HUES48 (cell line): ENCODE measurements around the gene ITIH3.

ENCODE experiments used
- H3K27ac ChIP-seq: one replicate; pipeline ENCODE4 v1.7.0; 2013; ENCODE audit warnings: low read depth, low read length, inconsistent platforms
- H3K27me3 ChIP-seq: 2 replicates; pipeline ENCODE4 v1.6.1; 2013; ENCODE audit warnings: mild to moderate bottlenecking, low read length; ENCODE audit not compliant: control insufficient read depth, insufficient read depth
- H3K36me3 ChIP-seq: 2 replicates; pipeline ENCODE4 v1.6.1; 2013; ENCODE audit warnings: low read length; ENCODE audit not compliant: control insufficient read depth, insufficient read depth
- H3K4me1 ChIP-seq: 2 replicates; pipeline ENCODE4 v1.6.1; 2013; ENCODE audit warnings: mild to moderate bottlenecking, low read length; ENCODE audit not compliant: control insufficient read depth, insufficient read depth
- H3K4me3 ChIP-seq: 2 replicates; pipeline ENCODE4 v1.5.1; 2013; ENCODE audit warnings: mild to moderate bottlenecking, low read depth, low read length
- H3K9ac ChIP-seq: 2 replicates; pipeline ENCODE4 v1.6.1; 2013; ENCODE audit warnings: mild to moderate bottlenecking, low read depth, low read length, moderate library complexity
- H3K9me3 ChIP-seq: 2 replicates; pipeline ENCODE4 v1.6.1; 2013; ENCODE audit warnings: low read length; ENCODE audit not compliant: control insufficient read depth, insufficient read depth

Gene ITIH3

DNA sequence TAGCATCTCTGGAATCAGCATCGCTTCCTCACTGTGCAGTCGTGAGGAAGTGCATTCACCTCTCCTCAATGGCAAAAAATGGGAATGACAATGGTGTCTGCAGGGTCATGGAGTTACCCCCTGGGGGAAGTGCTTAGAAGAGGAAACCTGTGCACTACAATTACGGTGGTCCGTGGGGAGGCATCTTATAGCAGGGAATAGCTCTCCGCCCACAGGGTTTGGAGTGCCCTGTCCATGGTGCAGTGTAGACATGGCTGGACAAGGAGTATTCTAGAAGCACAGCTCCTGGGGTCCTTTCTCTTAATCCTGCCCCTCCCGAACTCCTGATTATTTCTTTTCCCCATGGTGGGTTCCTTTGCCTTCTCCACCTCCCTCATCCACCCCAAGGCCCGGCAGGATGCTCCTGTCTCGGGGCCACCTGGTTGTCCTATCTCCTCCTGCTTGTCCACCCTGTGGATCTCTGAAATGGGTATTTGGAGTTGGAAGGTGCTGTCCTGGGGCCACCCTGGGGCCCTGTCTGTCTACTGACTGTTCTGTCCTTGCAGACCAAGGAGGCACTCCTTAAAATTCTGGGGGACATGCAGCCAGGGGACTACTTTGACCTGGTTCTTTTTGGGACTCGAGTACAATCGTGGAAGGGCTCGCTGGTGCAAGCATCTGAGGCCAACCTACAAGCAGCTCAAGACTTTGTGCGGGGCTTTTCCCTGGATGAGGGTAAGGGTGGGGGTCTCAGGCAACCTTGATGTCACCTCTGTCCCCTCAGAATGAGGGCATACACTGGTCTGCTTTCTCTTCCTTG lies 12.0 kb upstream of the ITIH3 start:
- Histone ChIP-seq H3K27me3 (no peaks in the 10 kb centered on the region), H3K9me3 (no peaks in the 10 kb centered on the region), H3K4me3 (no peak overlapping the region), H3K27ac (no peak overlapping the region), H3K36me3 (no peaks in the 10 kb centered on the region), H3K9ac (no peak overlapping the region), H3K4me1 (no peaks in the 10 kb centered on the region)

DNA sequence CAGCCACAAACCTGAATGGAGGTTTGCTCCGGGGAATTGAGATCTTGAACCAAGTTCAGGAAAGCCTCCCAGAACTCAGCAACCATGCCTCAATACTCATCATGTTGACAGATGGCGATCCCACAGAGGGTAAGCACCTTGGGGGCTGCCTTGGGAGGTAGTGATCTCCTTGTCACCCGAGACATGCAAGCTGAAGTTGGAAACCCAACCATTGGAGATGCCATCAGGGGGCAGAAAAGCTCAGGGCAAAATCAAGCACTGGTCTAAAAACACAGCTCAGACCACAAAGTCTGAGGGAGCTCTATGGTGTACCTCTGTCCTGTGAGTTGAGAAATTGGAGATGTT lies 11.4 kb upstream of the ITIH3 start:
- Histone ChIP-seq H3K36me3 (no peaks in the 10 kb centered on the region), H3K27me3 (no peaks in the 10 kb centered on the region), H3K4me1 (no peaks in the 10 kb centered on the region), H3K27ac (no peak overlapping the region), H3K9me3 (no peaks in the 10 kb centered on the region), H3K9ac (no peak overlapping the region), H3K4me3 (no peak overlapping the region)

DNA sequence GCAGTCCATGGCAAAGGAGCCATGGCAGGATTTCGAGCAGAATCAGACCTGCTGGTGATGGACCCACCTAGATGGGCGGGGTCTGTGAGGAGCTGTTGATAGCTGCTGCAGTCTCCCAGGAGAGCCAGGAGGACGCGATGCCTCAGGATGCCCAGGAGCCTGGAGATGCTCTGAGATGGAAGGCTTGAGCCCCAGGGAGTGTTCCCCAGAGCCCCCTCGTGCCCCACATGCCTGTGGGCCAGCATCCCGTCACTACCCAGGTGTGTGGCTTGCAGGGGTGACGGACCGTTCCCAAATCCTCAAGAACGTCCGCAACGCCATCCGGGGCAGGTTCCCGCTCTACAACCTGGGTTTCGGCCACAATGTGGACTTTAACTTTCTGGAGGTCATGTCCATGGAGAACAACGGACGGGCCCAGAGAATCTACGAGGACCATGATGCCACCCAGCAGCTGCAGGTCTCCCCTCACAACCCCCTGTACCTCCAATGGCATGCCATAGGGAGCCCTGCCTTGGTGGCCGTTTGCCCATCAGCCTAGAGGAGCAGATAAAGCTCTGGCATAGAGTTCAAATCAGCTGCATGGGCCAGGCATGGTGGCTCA lies 10.5 kb upstream of the ITIH3 start:
- no peak overlapping the region for H3K4me3 ChIP-seq
- no peaks in the 10 kb centered on the region for H3K9me3 ChIP-seq
- no peak overlapping the region for H3K27ac ChIP-seq
- H3K27me3 ChIP-seq = no peaks in the 10 kb centered on the region
- no peak overlapping the region for H3K9ac ChIP-seq
- H3K4me1 ChIP-seq = no peaks in the 10 kb centered on the region
- no peaks in the 10 kb centered on the region for H3K36me3 ChIP-seq

GRCh38 chr3:52784931-52785590 lies 9.5 kb upstream of the ITIH3 start:
- no peaks in the 10 kb centered on the region for H3K9me3 ChIP-seq
- no peaks in the 10 kb centered on the region for H3K27me3 ChIP-seq
- no peak overlapping the region for H3K27ac ChIP-seq
- H3K9ac ChIP-seq = no peak overlapping the region
- H3K36me3 ChIP-seq = no peaks in the 10 kb centered on the region
- no peaks in the 10 kb centered on the region for H3K4me1 ChIP-seq
- H3K4me3 ChIP-seq = no peak overlapping the region

- H3K27ac ChIP-seq = no peak overlapping the region
- H3K9ac ChIP-seq = no peak overlapping the region
- no peaks in the 10 kb centered on the region for H3K36me3 ChIP-seq
- no peaks in the 10 kb centered on the region for H3K4me1 ChIP-seq
- no peak overlapping the region for H3K4me3 ChIP-seq
- no peaks in the 10 kb centered on the region for H3K9me3 ChIP-seq
- H3K27me3 ChIP-seq = no peaks in the 10 kb centered on the region
Observed at GRCh38 chr3:52786330-52787215, 8.0 kb upstream of the ITIH3 start.

GRCh38 chr3:52787246-52787645 lies 7.3 kb upstream of the ITIH3 start:
- Histone ChIP-seq H3K27me3 (no peaks in the 10 kb centered on the region), H3K36me3 (no peaks in the 10 kb centered on the region), H3K9me3 (no peaks in the 10 kb centered on the region), H3K27ac (no peak overlapping the region), H3K4me3 (no peak overlapping the region), H3K4me1 (no peaks in the 10 kb centered on the region), H3K9ac (no peak overlapping the region)

- no peaks in the 10 kb centered on the region for H3K9me3 ChIP-seq
- H3K4me3 ChIP-seq = no peak overlapping the region
- no peak overlapping the region for H3K27ac ChIP-seq
- no peaks in the 10 kb centered on the region for H3K27me3 ChIP-seq
- H3K36me3 ChIP-seq = no peaks in the 10 kb centered on the region
- no peak overlapping the region for H3K9ac ChIP-seq
- H3K4me1 ChIP-seq = no peaks in the 10 kb centered on the region
Observed at GRCh38 chr3:52787672-52788625, 6.6 kb upstream of the ITIH3 start.

DNA sequence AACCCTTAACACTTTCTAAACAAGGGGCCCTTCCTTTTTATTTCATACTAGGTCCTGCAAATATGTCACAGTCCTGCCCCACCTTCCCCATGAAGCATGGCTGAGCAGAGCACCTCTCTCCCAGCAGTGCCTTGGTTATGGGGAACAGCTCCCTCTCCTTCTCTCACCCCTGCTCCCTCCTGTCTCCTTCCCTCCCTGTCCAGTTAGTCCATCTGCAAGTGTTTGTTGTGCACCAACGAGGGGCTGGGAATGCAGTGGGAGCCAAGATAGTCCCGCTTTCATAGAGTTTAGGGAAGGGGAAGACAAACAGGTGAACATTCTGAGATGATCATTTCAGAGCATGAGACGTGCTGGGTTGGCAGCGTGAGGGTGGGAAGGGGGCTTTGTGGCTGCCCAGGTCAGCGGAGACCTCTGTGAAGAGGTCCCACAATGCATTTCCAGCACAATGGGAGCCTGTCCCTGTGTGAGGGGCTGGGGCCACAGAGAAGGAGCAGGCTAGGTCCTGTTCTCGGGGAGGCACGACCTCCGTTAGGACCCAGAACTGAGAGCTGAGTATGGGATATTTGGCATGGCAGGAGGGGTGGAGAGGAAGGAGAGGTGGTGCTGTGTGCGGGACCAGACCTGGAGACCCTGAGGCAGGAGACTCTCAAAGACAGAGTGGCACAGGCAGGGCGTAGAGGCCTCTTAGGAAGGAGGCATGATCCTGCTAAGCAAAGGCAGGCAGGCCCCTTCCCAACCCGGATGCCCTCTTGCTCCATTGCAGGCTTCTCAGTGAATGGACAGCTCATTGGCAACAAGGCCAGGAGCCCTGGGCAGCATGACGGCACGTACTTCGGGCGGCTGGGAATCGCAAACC lies 5.5 kb upstream of the ITIH3 start:
- no peak overlapping the region for H3K9ac ChIP-seq
- no peaks in the 10 kb centered on the region for H3K36me3 ChIP-seq
- H3K4me1 ChIP-seq = no peaks in the 10 kb centered on the region
- no peaks in the 10 kb centered on the region for H3K27me3 ChIP-seq
- H3K4me3 ChIP-seq = no peak overlapping the region
- no peak overlapping the region for H3K27ac ChIP-seq
- H3K9me3 ChIP-seq = no peaks in the 10 kb centered on the region

DNA sequence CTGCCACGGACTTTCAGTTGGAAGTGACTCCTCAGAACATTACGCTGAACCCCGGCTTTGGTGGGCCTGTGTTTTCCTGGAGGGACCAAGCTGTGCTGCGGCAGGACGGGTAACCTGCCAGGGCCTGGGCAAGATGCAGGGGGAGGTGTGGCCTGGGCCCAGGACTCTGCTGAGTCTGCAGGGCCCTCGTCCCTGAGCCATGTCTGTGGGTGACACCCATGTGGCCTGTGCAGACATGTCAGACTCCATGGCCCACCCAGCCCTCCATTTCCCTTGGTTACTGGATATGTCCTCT lies 4.9 kb upstream of the ITIH3 start:
- no peaks in the 10 kb centered on the region for H3K9me3 ChIP-seq
- no peaks in the 10 kb centered on the region for H3K36me3 ChIP-seq
- no peak overlapping the region for H3K27ac ChIP-seq
- H3K27me3 ChIP-seq = no peaks in the 10 kb centered on the region
- H3K4me1 ChIP-seq = no peaks in the 10 kb centered on the region
- no peak overlapping the region for H3K9ac ChIP-seq
- no peak overlapping the region for H3K4me3 ChIP-seq
